Measurements from ENCODE around the gene ITGB1. TPM values are rescaled to one million over a fixed set of nuclear protein-coding genes. Genes with fewer than 3 reads are reported as not detected.

Gene ITGB1
- total and polyA plus RNA-seq, 2 experiments from 2014 or later: 317 to 439 TPM

GRCh38 chr10:32961895-32962369 lies 3.9 kb upstream of the ITGB1 start (continued):
- TF ChIP-seq EZH2phosphoT487 (IDR thresholded peaks at IDR 0.05; ENCODE audit: unreplicated experiment) (no peak), CREB1 (CRISPR knock-in tag; IDR thresholded peaks at IDR 0.05; ENCODE audit: low read depth) (no peak), NANOG (IDR thresholded peaks at IDR 0.05; ENCODE audit: borderline replicate concordance) (0 out of 2 replicates have a peak, but pooled peaks have one; percentile 30)

DNA sequence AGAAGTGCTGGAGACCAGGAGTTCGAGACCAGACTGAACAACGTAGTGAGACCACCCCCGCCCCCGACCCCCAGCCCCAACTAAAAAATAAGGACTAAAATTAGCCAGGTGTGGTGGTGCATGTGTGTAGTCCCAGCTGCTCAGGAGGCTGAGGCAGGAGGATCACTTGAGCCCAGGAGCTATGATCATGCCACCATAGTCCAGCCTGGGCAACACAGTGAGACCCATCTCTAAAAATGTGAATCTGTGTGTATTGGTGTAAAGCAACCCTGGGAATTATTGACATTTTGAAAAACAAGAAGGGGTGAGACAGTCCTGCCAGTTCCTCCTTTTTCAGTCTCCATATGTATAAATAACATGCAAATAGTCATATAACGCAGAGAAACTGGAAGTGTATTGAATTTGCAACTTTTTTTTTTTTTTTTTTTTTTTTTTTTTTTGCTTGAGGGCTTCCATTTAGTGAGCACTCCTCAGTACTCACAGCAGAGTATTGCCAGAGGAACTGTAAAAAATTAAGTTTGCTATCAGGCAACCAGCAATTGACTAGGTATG lies 3.4 kb upstream of the ITGB1 start:
- H3K4me2 ChIP-seq: peak overlapping the region; percentile 22; the same call in 1 of the 2 replicates
- H3K4me3 Mint-ChIP-seq: peak overlapping the region; percentile 55; the same call in 2 of the 3 replicates
- TF ChIP-seq EZH2 (IDR thresholded peaks at IDR 0.05; ENCODE audit: low read depth, unreplicated experiment) (no peak), ZNF331 (CRISPR knock-in tag; IDR thresholded peaks at IDR 0.05; ENCODE audit: low read depth) (no peak), EZH2phosphoT487 (IDR thresholded peaks at IDR 0.05; ENCODE audit: unreplicated experiment) (no peak), JUNB (IDR thresholded peaks at IDR 0.05; ENCODE audit: unreplicated experiment) (no peak), POLR2AphosphoS5 (IDR thresholded peaks at IDR 0.05; ENCODE audit: low read depth) (no peak)
- TF ChIP-seq, protein P1, sequence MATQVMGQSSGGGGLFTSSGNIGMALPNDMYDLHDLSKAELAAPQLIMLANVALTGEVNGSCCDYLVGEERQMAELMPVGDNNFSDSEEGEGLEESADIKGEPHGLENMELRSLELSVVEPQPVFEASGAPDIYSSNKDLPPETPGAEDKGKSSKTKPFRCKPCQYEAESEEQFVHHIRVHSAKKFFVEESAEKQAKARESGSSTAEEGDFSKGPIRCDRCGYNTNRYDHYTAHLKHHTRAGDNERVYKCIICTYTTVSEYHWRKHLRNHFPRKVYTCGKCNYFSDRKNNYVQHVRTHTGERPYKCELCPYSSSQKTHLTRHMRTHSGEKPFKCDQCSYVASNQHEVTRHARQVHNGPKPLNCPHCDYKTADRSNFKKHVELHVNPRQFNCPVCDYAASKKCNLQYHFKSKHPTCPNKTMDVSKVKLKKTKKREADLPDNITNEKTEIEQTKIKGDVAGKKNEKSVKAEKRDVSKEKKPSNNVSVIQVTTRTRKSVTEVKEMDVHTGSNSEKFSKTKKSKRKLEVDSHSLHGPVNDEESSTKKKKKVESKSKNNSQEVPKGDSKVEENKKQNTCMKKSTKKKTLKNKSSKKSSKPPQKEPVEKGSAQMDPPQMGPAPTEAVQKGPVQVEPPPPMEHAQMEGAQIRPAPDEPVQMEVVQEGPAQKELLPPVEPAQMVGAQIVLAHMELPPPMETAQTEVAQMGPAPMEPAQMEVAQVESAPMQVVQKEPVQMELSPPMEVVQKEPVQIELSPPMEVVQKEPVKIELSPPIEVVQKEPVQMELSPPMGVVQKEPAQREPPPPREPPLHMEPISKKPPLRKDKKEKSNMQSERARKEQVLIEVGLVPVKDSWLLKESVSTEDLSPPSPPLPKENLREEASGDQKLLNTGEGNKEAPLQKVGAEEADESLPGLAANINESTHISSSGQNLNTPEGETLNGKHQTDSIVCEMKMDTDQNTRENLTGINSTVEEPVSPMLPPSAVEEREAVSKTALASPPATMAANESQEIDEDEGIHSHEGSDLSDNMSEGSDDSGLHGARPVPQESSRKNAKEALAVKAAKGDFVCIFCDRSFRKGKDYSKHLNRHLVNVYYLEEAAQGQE (IDR thresholded peaks at IDR 0.05; ENCODE audit: unreplicated experiment): no peak

DNA sequence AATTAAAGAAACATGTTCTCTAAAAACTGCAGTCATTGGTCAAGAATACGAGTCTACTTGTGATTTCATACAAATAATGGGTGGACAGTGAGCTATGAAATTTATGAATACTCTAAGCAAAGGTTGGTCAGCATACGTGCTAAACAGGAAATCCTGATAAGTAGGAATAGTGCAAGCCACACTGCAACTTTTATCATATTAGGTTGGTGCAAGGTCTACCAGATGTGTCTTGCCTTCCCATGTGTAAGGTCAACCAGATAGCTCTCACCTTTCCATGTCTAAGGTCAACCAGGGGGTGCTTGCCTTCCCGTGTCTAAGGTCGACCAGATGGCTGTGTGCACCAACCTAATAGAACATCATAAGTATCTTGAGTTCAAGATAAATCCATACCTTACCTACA lies 2.0 kb upstream of the ITGB1 start:
- Histone ChIP-seq H3K27ac (ENCODE audit: low read depth) (peak overlapping the region; percentile 99; the same call in 1 of the 2 replicates), H3K79me2 (replicated peaks; ENCODE audit: insufficient read depth) (peaks cover 44% of the 10 kb centered on the region), H3K4me1 (ENCODE audit: insufficient read depth) (peaks cover 48% of the 10 kb centered on the region), H3K36me3 (ENCODE audit: insufficient read depth) (no peaks in the 10 kb centered on the region), H3F3A (replicated peaks; ENCODE audit: low read depth) (no peaks in the 10 kb centered on the region), H3K27me3 (ENCODE audit: insufficient read depth) (no peaks in the 10 kb centered on the region), H4K20me1 (replicated peaks; ENCODE audit: insufficient read depth) (peaks cover 6% of the 10 kb centered on the region; the same call in 1 of the 2 replicates), H3K4me2 (peak overlapping the region; percentile 86), H3K9me2 (ENCODE audit: insufficient read depth) (no peaks in the 10 kb centered on the region), H2AFZ (no peak overlapping the region), H3K4me3 (peak overlapping the region; percentile 76)
- ATAC-seq: no peak
- H3K4me1 Mint-ChIP-seq: peaks cover 61% of the 10 kb centered on the region
- peak overlapping the region; percentile 81 for H3K27ac Mint-ChIP-seq
- no peaks in the 10 kb centered on the region; the same call in 2 of the 3 replicates for H3K9me3 Mint-ChIP-seq
- peaks cover 9% of the 10 kb centered on the region for H3K27me3 Mint-ChIP-seq (ENCODE audit: insufficient read depth, low read depth, poor library complexity)
- peak overlapping the region; percentile 84 for H3K4me3 Mint-ChIP-seq
- H3K36me3 Mint-ChIP-seq (ENCODE audit: low read depth): no peaks in the 10 kb centered on the region
- DNase-seq (ENCODE audit: low spot score): no peak
- no peak for TF ChIP-seq EZH2phosphoT487 (IDR thresholded peaks at IDR 0.05; ENCODE audit: unreplicated experiment)
- no peak for TF ChIP-seq ZNF331 (CRISPR knock-in tag; IDR thresholded peaks at IDR 0.05; ENCODE audit: low read depth)
- TF ChIP-seq, protein P2, sequence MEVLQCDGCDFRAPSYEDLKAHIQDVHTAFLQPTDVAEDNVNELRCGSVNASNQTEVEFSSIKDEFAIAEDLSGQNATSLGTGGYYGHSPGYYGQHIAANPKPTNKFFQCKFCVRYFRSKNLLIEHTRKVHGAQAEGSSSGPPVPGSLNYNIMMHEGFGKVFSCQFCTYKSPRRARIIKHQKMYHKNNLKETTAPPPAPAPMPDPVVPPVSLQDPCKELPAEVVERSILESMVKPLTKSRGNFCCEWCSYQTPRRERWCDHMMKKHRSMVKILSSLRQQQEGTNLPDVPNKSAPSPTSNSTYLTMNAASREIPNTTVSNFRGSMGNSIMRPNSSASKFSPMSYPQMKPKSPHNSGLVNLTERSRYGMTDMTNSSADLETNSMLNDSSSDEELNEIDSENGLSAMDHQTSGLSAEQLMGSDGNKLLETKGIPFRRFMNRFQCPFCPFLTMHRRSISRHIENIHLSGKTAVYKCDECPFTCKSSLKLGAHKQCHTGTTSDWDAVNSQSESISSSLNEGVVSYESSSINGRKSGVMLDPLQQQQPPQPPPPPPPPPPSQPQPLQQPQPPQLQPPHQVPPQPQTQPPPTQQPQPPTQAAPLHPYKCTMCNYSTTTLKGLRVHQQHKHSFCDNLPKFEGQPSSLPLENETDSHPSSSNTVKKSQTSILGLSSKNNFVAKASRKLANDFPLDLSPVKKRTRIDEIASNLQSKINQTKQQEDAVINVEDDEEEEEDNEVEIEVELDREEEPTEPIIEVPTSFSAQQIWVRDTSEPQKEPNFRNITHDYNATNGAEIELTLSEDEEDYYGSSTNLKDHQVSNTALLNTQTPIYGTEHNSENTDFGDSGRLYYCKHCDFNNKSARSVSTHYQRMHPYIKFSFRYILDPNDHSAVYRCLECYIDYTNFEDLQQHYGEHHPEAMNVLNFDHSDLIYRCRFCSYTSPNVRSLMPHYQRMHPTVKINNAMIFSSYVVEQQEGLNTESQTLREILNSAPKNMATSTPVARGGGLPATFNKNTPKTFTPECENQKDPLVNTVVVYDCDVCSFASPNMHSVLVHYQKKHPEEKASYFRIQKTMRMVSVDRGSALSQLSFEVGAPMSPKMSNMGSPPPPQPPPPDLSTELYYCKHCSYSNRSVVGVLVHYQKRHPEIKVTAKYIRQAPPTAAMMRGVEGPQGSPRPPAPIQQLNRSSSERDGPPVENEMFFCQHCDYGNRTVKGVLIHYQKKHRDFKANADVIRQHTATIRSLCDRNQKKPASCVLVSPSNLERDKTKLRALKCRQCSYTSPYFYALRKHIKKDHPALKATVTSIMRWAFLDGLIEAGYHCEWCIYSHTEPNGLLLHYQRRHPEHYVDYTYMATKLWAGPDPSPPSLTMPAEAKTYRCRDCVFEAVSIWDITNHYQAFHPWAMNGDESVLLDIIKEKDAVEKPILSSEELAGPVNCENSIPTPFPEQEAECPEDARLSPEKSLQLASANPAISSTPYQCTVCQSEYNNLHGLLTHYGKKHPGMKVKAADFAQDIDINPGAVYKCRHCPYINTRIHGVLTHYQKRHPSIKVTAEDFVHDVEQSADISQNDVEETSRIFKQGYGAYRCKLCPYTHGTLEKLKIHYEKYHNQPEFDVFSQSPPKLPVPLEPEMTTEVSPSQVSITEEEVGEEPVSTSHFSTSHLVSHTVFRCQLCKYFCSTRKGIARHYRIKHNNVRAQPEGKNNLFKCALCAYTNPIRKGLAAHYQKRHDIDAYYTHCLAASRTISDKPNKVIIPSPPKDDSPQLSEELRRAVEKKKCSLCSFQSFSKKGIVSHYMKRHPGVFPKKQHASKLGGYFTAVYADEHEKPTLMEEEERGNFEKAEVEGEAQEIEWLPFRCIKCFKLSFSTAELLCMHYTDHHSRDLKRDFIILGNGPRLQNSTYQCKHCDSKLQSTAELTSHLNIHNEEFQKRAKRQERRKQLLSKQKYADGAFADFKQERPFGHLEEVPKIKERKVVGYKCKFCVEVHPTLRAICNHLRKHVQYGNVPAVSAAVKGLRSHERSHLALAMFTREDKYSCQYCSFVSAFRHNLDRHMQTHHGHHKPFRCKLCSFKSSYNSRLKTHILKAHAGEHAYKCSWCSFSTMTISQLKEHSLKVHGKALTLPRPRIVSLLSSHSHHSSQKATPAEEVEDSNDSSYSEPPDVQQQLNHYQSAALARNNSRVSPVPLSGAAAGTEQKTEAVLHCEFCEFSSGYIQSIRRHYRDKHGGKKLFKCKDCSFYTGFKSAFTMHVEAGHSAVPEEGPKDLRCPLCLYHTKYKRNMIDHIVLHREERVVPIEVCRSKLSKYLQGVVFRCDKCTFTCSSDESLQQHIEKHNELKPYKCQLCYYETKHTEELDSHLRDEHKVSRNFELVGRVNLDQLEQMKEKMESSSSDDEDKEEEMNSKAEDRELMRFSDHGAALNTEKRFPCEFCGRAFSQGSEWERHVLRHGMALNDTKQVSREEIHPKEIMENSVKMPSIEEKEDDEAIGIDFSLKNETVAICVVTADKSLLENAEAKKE (CRISPR knock-in tag; IDR thresholded peaks at IDR 0.05): no peak
- TF ChIP-seq EZH2 (IDR thresholded peaks at IDR 0.05; ENCODE audit: low read depth, unreplicated experiment): no peak

More for the DNA sequence above, 3.4 kb upstream of the ITGB1 start:
- Histone ChIP-seq H3K27ac (ENCODE audit: low read depth) (peak overlapping the region; percentile 86), H3K36me3 (ENCODE audit: insufficient read depth) (no peaks in the 10 kb centered on the region), H2AFZ (no peak overlapping the region), H3F3A (replicated peaks; ENCODE audit: low read depth) (no peaks in the 10 kb centered on the region), H3K4me3 (peak overlapping the region; percentile 9), H3K79me2 (replicated peaks; ENCODE audit: insufficient read depth) (peaks cover 30% of the 10 kb centered on the region), H3K9me2 (ENCODE audit: insufficient read depth) (no peaks in the 10 kb centered on the region), H4K20me1 (replicated peaks; ENCODE audit: insufficient read depth) (no peaks in the 10 kb centered on the region), H3K4me1 (ENCODE audit: insufficient read depth) (peaks cover 36% of the 10 kb centered on the region), H3K27me3 (ENCODE audit: insufficient read depth) (no peaks in the 10 kb centered on the region)
- ATAC-seq (no peak), DNase-seq (ENCODE audit: low spot score) (no peak)
- Mint-ChIP-seq H3K27ac (peak overlapping the region; percentile 96), H3K27me3 (ENCODE audit: insufficient read depth, low read depth, poor library complexity) (peaks cover 7% of the 10 kb centered on the region), H3K4me1 (peaks cover 51% of the 10 kb centered on the region), H3K9me3 (no peaks in the 10 kb centered on the region; the same call in 2 of the 3 replicates), H3K36me3 (ENCODE audit: low read depth) (no peaks in the 10 kb centered on the region; the same call in 2 of the 3 replicates)
